GM19438 (cell line): ENCODE results near the gene CD300E.
"Not testable (repeated sequence)": the region's sequence is repeated elsewhere in the genome, so short reads cannot be mapped to it uniquely, and the experiment has no call there.

Experiments
- ATAC-seq: cut with Tn5 transposase; IDR thresholded peaks from one replicate; pipeline ENCODE4 v1.9.1; 2021; ENCODE audit warnings: low read depth; ENCODE audit not compliant: unreplicated experiment

The CD300E gene

GRCh38 chr17:74601944-74602572 is 21.5 kb downstream of the CD300E start:
- ATAC-seq = no peak

GRCh38 chr17:74599448-74599939 is 24.0 kb downstream of the CD300E start:
- ATAC-seq = no peak

GRCh38 chr17:74599023-74599399 is 24.5 kb downstream of the CD300E start:
- no peak for ATAC-seq

GRCh38 chr17:74598346-74599022 is 25.1 kb downstream of the CD300E start:
- no peak for ATAC-seq

GRCh38 chr17:74597069-74597790 is 26.3 kb downstream of the CD300E start:
- ATAC-seq = no peak

GRCh38 chr17:74595037-74595750 is 28.3 kb downstream of the CD300E start:
- ATAC-seq = no peak

GRCh38 chr17:74592087-74592990 is 31.2 kb downstream of the CD300E start, which contains the start of gene CD300LD:
CD300LD (minus strand) TSS chr17:74592283; CDS start chr17:74592202, 81 bp downstream.
- ATAC-seq = no peak

- no peak for ATAC-seq
Observed at GRCh38 chr17:74591503-74591902, 32.0 kb downstream of the CD300E start.

- no peak for ATAC-seq
Observed at GRCh38 chr17:74585711-74586110, 37.8 kb downstream of the CD300E start.

GRCh38 chr17:74584292-74585060 is 39.1 kb downstream of the CD300E start:
- no peak for ATAC-seq

GRCh38 chr17:74582633-74583032 is 40.9 kb downstream of the CD300E start:
- ATAC-seq = no peak

GRCh38 chr17:74579900-74580299 is 43.6 kb downstream of the CD300E start:
- ATAC-seq = no peak

- no peak for ATAC-seq
Observed at GRCh38 chr17:74578979-74579378, 44.6 kb downstream of the CD300E start.

GRCh38 chr17:74574489-74575142 is 48.9 kb downstream of the CD300E start:
- ATAC-seq = no peak

- ATAC-seq = not testable (repeated sequence)
Observed at GRCh38 chr17:74573635-74574034, 49.9 kb downstream of the CD300E start.

GRCh38 chr17:74573169-74573568 is 50.4 kb downstream of the CD300E start:
- ATAC-seq = no peak

- no peak for ATAC-seq
Observed at GRCh38 chr17:74571621-74572270, 51.8 kb downstream of the CD300E start.
